ENCODE measurements around the gene TTLL5. TPM values are rescaled to one million over a fixed set of nuclear protein-coding genes. Genes with fewer than 3 reads are reported as not detected.

Gene TTLL5
- total RNA-seq, 3 donors from 2014 or later (not counting 1 experiment from before 2014, with no cell fraction given): 27.1 to 34.3 (median 32.5) TPM

GRCh38 chr14:75812622-75813021 is 151.6 kb downstream of the TTLL5 start:
- H3K27me3 Mint-ChIP-seq (ENCODE audit: low read depth in 2 of 2): no peaks in the 10 kb centered on the region
- Histone ChIP-seq H3K36me3 (ENCODE audit: control insufficient read depth, insufficient read depth, low read length) (no peaks in the 10 kb centered on the region), H3K27me3 (ENCODE audit: control insufficient read depth, insufficient read depth, low read length) (no peaks in the 10 kb centered on the region), H3K4me3 (ENCODE audit: low read length) (no peak overlapping the region), H3K27ac (ENCODE audit: low read length) (no peak overlapping the region), H3K4me1 (ENCODE audit: control insufficient read depth, insufficient read depth, low read length) (no peaks in the 10 kb centered on the region), H3K9me3 (ENCODE audit: control insufficient read depth, insufficient read depth, low read length) (no peaks in the 10 kb centered on the region)
- TF ChIP-seq CTCF (IDR thresholded peaks at IDR 0.05): no peak
- 94% methylated on average over 4 of the region's 4 CpGs for WGBS (ENCODE audit: insufficient coverage)
- H3K4me3 Mint-ChIP-seq: no peak overlapping the region
- no peaks in the 10 kb centered on the region for H3K9me3 Mint-ChIP-seq
- no peak overlapping the region for H3K27ac Mint-ChIP-seq
- intact Hi-C loops (cut with micrococcal nuclease): no loop called here
- no peaks in the 10 kb centered on the region for H3K36me3 Mint-ChIP-seq
- no peak for DNase-seq
- H3K4me1 Mint-ChIP-seq: no peaks in the 10 kb centered on the region
- ATAC-seq: no peak

GRCh38 chr14:75820761-75821160 is 159.7 kb downstream of the TTLL5 start:
- Mint-ChIP-seq H3K9me3 (no peaks in the 10 kb centered on the region), H3K36me3 (peaks cover 8% of the 10 kb centered on the region)
- WGBS (ENCODE audit: insufficient coverage): 92% methylated on average over 4 of the region's 4 CpGs

GRCh38 chr14:75821831-75822521 is 160.9 kb downstream of the TTLL5 start:
- Mint-ChIP-seq H3K4me1 (no peaks in the 10 kb centered on the region), H3K9me3 (no peaks in the 10 kb centered on the region), H3K27me3 (ENCODE audit: low read depth in 2 of 2) (no peaks in the 10 kb centered on the region), H3K36me3 (peaks cover 8% of the 10 kb centered on the region), H3K27ac (no peak overlapping the region), H3K4me3 (no peak overlapping the region)
- Histone ChIP-seq H3K27me3 (ENCODE audit: control insufficient read depth, insufficient read depth, low read length) (no peaks in the 10 kb centered on the region), H3K27ac (ENCODE audit: low read length) (no peak overlapping the region), H3K9me3 (ENCODE audit: control insufficient read depth, insufficient read depth, low read length) (no peaks in the 10 kb centered on the region), H3K36me3 (ENCODE audit: control insufficient read depth, insufficient read depth, low read length) (no peaks in the 10 kb centered on the region), H3K4me3 (ENCODE audit: low read length) (no peak overlapping the region), H3K4me1 (ENCODE audit: control insufficient read depth, insufficient read depth, low read length) (no peaks in the 10 kb centered on the region)
- ATAC-seq (no peak), DNase-seq (no peak)
- no peak for TF ChIP-seq CTCF (IDR thresholded peaks at IDR 0.05)
- WGBS (ENCODE audit: insufficient coverage): 86% methylated on average over 2 of the region's 2 CpGs
- intact Hi-C loops (cut with micrococcal nuclease): no loop called here

More at GRCh38 chr14:75820761-75821160, 159.7 kb downstream of the TTLL5 start:
- no peaks in the 10 kb centered on the region for H3K4me1 Mint-ChIP-seq
- H3K27ac Mint-ChIP-seq: no peak overlapping the region
- H3K27me3 Mint-ChIP-seq (ENCODE audit: low read depth in 2 of 2): no peaks in the 10 kb centered on the region
- Histone ChIP-seq H3K4me3 (ENCODE audit: low read length) (no peak overlapping the region), H3K4me1 (ENCODE audit: control insufficient read depth, insufficient read depth, low read length) (no peaks in the 10 kb centered on the region), H3K27me3 (ENCODE audit: control insufficient read depth, insufficient read depth, low read length) (no peaks in the 10 kb centered on the region), H3K36me3 (ENCODE audit: control insufficient read depth, insufficient read depth, low read length) (no peaks in the 10 kb centered on the region), H3K9me3 (ENCODE audit: control insufficient read depth, insufficient read depth, low read length) (no peaks in the 10 kb centered on the region), H3K27ac (ENCODE audit: low read length) (no peak overlapping the region)
- no peak for DNase-seq
- TF ChIP-seq CTCF (IDR thresholded peaks at IDR 0.05): no peak
- intact Hi-C loops (cut with micrococcal nuclease): no loop called here
- ATAC-seq: no peak
- no peak overlapping the region for H3K4me3 Mint-ChIP-seq

Data from natural killer cell (primary cell).